ENCODE measurements around the gene SNAPC2.
"Not testable (repeated sequence)": the region's sequence is repeated elsewhere in the genome, so short reads cannot be mapped to it uniquely, and the experiment has no call there.

SNAPC2 gene

GRCh38 chr19:7921302-7921966, 1.3 kb downstream of the SNAPC2 start:
- in situ Hi-C loops (cut with MboI; ENCODE audit: low sequenced_read_pairs): no loop called here

- in situ Hi-C loops (cut with MboI; ENCODE audit: low sequenced_read_pairs): no loop called here
Measured at GRCh38 chr19:7921967-7922835, 2.1 kb downstream of the SNAPC2 start.

DNA sequence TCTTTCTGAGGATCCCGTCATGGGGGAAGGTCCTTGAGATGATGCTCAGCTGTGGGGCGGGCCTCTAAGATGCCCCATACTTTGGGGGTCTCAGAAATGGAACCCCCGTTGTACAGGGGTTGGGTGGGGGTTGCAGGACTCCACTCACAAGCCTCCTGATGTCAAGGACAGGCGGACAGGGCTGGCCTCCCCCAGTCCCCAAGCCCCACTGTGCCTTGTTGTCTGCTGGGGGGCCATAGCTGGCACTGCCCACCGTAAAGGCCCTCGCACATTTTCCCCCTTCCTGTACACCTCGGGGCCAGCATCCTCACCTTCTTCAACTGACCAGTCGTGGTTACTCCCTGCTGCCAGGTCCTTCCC, 2.7 kb downstream of the SNAPC2 start:
- in situ Hi-C loops (cut with MboI; ENCODE audit: low sequenced_read_pairs): no loop called here

DNA sequence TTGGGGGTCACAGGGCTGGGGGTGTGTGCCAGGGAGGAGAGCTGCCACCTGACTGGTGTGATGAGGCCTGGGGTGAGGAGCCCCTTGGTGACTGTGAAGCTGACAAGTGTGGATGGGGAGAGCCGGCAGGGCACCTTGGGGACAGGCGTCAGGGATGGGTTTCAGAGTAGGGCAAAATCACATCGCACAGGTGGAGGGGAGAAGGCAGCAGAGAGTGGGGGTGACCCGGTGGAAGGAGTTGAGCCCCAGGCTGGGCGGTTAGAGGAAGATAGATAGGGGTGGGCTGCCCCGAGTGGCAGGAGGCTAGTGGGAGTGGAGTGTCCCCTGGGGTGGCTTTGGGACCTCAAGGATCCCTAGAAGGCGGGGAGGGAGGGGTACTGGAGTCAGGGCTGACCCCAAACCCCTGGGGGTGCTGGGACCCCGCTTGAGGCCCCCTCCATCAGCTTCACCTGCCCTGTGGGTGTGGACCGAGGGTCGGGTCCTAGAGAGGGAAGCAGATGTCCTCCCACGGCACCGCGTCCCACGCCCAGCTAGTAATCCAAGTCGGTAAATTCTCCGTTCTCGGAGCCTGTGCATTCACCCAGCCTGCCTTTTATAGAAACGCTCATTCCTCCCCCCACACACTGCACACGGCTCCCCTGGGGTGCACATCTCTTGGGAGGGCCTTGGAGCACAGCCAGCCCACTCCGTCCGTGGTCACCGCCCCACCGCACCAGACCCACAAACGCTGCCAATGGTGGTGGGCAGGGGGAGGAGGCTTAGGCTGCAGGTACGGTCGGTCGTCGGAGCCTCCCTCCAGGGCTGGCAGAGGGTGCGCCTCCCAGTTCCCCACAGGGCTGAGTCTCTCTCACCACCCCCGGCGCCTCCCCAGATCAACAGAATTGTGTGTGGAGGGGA, 3.4 kb downstream of the SNAPC2 start:
- in situ Hi-C loops (cut with MboI; ENCODE audit: low sequenced_read_pairs): no loop called here

GRCh38 chr19:7924241-7924640, 4.1 kb downstream of the SNAPC2 start:
- in situ Hi-C loops (cut with MboI; ENCODE audit: low sequenced_read_pairs): no loop called here

GRCh38 chr19:7924651-7925170, 4.6 kb downstream of the SNAPC2 start:
- in situ Hi-C loops (cut with MboI; ENCODE audit: low sequenced_read_pairs): no loop called here

GRCh38 chr19:7925171-7925851, 5.2 kb downstream of the SNAPC2 start:
- in situ Hi-C loops (cut with MboI; ENCODE audit: low sequenced_read_pairs): no loop called here

DNA sequence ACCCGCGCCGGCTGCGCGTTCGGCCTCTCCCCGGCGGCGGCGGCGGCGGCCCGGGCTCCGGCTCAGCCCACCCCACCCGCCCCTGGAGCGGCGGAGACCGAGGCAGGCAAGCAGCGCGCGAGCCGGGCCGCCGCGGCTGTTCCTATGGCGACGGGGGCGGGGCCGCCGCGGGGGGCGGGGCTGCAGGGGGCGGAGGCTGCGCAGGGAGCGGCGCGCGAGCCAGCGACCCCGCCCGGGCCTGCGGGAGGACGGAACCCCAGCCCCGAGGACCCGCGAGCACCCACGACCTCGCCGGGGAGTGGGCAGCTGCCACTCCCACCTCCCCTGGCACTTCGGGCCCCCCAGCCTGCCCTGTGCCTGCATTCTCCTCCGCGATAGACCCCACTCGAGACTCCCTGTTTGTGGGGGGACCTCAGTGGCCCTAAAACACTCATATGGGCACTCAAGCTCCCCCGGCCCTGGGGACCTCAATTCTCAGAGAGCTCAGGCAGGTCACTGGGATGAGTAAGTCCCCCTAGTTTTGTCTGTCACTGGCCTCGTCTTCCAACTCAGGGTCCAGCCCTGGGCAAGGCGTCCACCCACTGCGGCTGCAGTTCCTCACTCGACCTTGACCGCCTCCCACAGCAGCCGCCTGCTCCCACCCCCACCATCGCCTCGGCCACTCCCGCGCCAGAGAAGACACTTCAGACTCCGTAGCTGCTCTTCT, 6.0 kb downstream of the SNAPC2 start, which contains the start of gene CTXN1:
CTXN1 (minus strand) TSS at position 115 of the 706 bp plus-strand sequence. CDS start 597 bp downstream, outside the sequence.
- in situ Hi-C loops (cut with MboI; ENCODE audit: low sequenced_read_pairs): no loop called here

- in situ Hi-C loops (cut with MboI; ENCODE audit: low sequenced_read_pairs): no loop called here
Measured at GRCh38 chr19:7926727-7927604, 6.8 kb downstream of the SNAPC2 start.

DNA sequence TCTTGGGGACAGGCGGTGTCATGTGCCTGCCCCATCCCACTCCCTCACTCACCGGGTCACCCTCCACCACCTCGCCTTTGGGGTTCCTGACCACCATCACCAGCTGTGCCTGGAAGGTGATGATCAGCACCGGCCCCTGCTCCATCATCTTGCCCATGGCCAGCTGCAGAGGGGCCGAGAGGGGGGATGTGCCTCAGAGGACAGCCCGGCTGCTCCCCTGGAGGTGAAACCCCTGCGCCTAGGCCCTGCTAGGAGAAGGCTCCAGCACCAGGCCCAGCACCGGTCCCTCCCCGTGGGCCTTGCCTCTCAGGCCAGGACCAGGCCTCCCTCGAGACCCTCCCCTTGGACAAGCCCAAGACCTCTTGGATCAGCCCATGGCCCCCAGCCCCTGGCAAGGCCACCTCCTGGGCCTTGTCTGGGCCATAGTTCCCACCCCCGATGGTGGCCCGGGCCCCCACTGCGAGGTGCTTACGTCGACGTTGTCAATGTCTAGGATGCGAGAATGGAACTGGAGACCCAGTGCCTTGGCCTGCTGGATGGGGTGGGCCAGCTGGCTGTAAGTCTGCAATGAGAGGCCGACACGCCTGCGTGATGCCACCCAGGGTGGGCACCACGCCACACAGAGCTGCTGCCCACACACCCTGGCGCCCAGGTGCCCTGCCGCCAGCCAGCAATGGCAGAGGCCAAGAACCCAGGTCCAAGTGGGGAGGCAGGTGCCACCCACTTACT, 7.6 kb downstream of the SNAPC2 start:
- in situ Hi-C loops (cut with MboI; ENCODE audit: low sequenced_read_pairs): no loop called here

DNA sequence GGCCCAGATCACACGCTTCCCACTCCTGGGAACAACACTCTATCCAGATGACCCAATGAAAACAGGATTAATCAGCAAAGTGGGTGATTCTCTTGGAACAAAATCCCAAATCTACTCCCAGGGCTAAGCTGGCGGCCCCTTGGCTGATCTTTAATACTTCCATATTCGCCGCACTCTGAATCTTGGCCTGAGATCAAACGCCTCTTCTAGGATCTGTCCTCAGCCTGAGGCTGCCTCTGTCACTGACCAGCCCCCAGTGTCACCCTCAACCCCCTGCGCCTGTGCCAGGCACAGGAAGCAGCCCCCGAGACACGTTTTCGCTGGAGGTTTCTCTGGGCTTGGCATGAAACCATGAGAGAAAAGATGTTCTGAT, 8.2 kb downstream of the SNAPC2 start:
- in situ Hi-C loops (cut with MboI; ENCODE audit: low sequenced_read_pairs): no loop called here

- in situ Hi-C loops (cut with MboI; ENCODE audit: low sequenced_read_pairs): no loop called here
Measured at GRCh38 chr19:7928741-7929701, 8.9 kb downstream of the SNAPC2 start.

- in situ Hi-C loops (cut with MboI; ENCODE audit: low sequenced_read_pairs): not testable (repeated sequence)
Measured at GRCh38 chr19:7930030-7930429, 9.9 kb downstream of the SNAPC2 start.

DNA sequence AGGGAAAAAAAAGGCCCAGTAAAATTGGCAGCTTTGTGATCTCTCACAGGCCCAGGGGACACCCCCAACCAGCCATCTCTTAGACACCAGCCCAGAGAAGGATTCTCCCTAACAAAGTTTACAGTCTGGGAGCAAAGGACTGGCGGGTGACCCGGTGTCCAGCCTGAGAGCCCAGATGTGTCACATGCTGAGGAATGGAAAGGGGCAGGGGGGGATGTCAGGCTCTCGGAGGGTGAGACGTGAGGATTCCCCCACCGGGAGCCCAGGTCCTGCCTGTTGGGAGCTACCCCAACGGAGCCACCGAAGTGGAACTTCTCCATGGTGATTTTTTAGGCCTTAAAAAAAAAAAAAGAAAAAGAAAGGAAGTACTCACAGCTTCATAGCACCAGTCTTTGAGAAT, 10.6 kb downstream of the SNAPC2 start:
- in situ Hi-C loops (cut with MboI; ENCODE audit: low sequenced_read_pairs): no loop called here

DNA sequence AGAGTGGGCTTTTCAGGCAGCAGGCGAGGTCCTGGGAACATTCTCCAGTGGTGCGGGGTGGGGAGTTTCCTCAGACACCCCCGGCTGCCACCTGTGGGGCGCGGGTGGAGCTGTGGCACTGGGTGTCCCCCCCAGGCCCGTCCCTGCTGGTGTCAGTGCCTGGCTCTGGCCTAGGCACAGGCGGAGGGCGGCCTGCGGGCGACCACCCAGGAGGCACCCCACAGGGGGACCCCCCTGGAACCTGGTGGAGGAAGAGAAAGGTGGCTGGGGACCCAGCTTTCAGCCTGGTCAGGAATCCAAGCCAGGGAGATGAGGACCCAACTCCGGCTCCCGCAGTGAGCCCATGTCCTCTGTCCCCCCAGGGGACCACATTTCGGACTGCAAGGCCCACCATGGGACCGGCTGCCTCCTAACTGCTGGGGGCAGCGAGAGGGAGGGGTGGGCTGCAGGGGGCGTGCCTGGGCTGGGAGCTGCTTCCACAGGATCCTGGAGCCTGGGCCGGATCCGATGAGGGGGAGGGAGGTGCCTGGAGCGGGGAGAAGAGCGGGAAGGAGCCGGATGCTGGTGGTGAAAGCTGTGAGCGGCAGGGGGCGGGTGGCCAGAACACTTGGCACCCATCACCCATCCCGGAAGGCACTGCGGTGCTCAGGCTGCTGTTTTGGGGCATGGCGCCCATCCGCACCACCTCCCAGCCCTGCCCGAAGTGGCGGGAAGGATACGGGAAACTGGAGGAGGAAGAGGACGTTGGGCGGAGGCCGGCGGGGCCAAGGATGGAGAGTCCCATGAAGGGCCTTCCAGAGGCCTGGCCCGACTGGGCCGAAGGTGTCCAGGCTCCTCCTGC, 11.3 kb downstream of the SNAPC2 start:
- in situ Hi-C loops (cut with MboI; ENCODE audit: low sequenced_read_pairs): no loop called here

DNA sequence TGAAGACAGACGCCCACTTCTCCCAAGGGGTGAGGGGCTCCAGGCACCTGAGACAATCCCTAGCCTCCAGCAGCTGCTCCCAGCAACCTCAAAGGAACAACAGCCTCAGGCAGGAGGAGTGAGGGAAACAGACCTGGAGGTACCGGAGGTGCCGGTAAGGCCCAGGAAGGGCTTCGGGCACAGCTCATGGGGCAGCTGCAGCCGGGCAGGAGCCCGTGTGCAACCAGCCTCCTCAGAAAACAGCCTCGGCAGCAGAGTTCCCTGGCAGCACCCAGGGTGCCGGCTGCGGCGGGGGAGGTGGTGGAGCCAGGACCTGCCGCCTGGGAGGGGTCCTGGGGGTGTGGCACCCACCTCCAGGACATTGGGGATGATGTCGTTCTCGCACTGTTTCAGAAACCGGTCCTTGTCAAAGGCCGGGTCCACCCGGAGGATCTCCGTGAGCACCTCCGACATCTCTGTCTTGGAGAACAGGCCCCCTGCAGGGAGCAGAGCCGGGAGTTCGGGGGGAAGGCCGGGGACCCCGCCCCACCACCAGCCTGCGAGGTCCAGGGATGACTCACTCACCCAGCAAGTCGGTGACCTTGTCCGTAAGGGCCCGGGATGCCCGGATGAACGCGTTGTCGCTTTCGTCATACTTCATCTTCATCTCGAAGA, 12.3 kb downstream of the SNAPC2 start:
- in situ Hi-C loops (cut with MboI; ENCODE audit: low sequenced_read_pairs): no loop called here
